HEK293T (cell line): Measurements from ENCODE around the gene SAAL1.

Experiments used
- ARNT ChIP-seq: fragments of 450-650 bp; IDR thresholded peaks from 2 replicates; pipeline ENCODE4 v1.6.1; 2017; ENCODE audit warnings: mild to moderate bottlenecking
- FOXA1 ChIP-seq: fragments of 450-650 bp; IDR thresholded peaks from 2 replicates; pipeline ENCODE4 v1.6.1; 2016; ENCODE audit warnings: mild to moderate bottlenecking
- FOXM1 ChIP-seq: fragments of 450-650 bp; IDR thresholded peaks from 2 replicates; pipeline ENCODE4 v1.6.1; 2017; ENCODE audit warnings: mild to moderate bottlenecking, borderline replicate concordance
- HDGF ChIP-seq: fragments of 450-650 bp; IDR thresholded peaks from 2 replicates; pipeline ENCODE4 v1.6.1; 2017; ENCODE audit warnings: antibody characterized with exemption, borderline replicate concordance
- TARDBP ChIP-seq: fragments of 450-650 bp; IDR thresholded peaks from 2 replicates; pipeline ENCODE4 v1.6.1; 2016

DNA sequence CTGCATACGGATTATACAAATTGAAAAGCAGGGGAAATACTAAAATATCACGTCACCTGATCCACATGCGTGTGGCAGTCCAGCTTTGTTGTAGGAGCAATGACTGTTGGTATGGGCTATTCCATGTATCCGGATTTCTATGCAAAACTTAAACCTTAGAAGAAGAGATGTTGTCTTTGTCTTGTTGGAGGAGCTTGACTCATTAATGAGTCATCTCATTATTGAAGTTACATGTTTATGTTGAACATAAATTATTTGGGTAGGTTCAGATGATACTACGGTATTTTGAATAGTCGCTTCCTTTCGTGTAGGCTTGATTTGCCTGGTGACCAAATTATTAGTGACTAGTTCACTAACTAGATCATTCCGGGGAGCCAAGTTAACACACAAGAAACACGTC is 806 bp upstream of the SAAL1 start:
- TF ChIP-seq TARDBP, result no peak
- TF ChIP-seq HDGF, result no peak
- no peak for TF ChIP-seq FOXA1
- no peak for TF ChIP-seq ARNT
- no peak for TF ChIP-seq FOXM1
